HG02970 (cell line): Measurements from ENCODE around the gene DLK1.

Experiments
- ATAC-seq: cut with Tn5 transposase; IDR thresholded peaks from one replicate; pipeline ENCODE4 v1.9.1; 2021; ENCODE audit warnings: mild to moderate bottlenecking, moderate library complexity, moderate number of reproducible peaks; ENCODE audit not compliant: unreplicated experiment, low FRiP score

Gene DLK1

GRCh38 chr14:100692859-100693558 is 33.7 kb upstream of the DLK1 start:
- ATAC-seq: no peak

- no peak for ATAC-seq
Measured at GRCh38 chr14:100693877-100694578, 32.7 kb upstream of the DLK1 start.

- no peak for ATAC-seq
Measured at GRCh38 chr14:100694579-100695422, 31.9 kb upstream of the DLK1 start.

- no peak for ATAC-seq
Measured at GRCh38 chr14:100695423-100695738, 31.3 kb upstream of the DLK1 start.

GRCh38 chr14:100696008-100696407 is 30.7 kb upstream of the DLK1 start:
- ATAC-seq: no peak

- no peak for ATAC-seq
Measured at GRCh38 chr14:100696590-100696989, 30.1 kb upstream of the DLK1 start.

GRCh38 chr14:100698066-100698465 is 28.6 kb upstream of the DLK1 start:
- no peak for ATAC-seq

GRCh38 chr14:100698666-100699448 is 27.8 kb upstream of the DLK1 start:
- no peak for ATAC-seq

- ATAC-seq: no peak
Measured at GRCh38 chr14:100701314-100701713, 25.4 kb upstream of the DLK1 start.

GRCh38 chr14:100702590-100702989 is 24.1 kb upstream of the DLK1 start:
- ATAC-seq: no peak

GRCh38 chr14:100703386-100704220 is 23.1 kb upstream of the DLK1 start:
- ATAC-seq: no peak

GRCh38 chr14:100706200-100706599 is 20.5 kb upstream of the DLK1 start:
- ATAC-seq: no peak

- ATAC-seq: no peak
Measured at GRCh38 chr14:100706860-100707259, 19.8 kb upstream of the DLK1 start.

- no peak for ATAC-seq
Measured at GRCh38 chr14:100708425-100709288, 18.0 kb upstream of the DLK1 start.

GRCh38 chr14:100709289-100710284 is 17.1 kb upstream of the DLK1 start:
- no peak for ATAC-seq

GRCh38 chr14:100710391-100710790 is 16.3 kb upstream of the DLK1 start:
- ATAC-seq: no peak

- no peak for ATAC-seq
Measured at GRCh38 chr14:100710826-100711462, 15.7 kb upstream of the DLK1 start.
